HG03196 (cell line): Measurements from ENCODE around the gene SPECC1L.

Source experiments
- ATAC-seq: cut with Tn5 transposase; IDR thresholded peaks from one replicate; pipeline ENCODE4 v1.9.1; 2021; ENCODE audit not compliant: unreplicated experiment

SPECC1L gene

GRCh38 chr22:24358105-24358836 is 87.6 kb downstream of the SPECC1L start:
- ATAC-seq = no peak

- no peak for ATAC-seq
These were observed 89.0 kb downstream of the SPECC1L start for GRCh38 chr22:24359452-24360120.

GRCh38 chr22:24361976-24362646 is 91.5 kb downstream of the SPECC1L start:
- no peak for ATAC-seq

GRCh38 chr22:24363243-24363642 is 92.6 kb downstream of the SPECC1L start:
- ATAC-seq = no peak

- ATAC-seq = no peak
These were observed 96.1 kb downstream of the SPECC1L start for GRCh38 chr22:24366701-24367100.

- ATAC-seq = no peak
These were observed 97.2 kb downstream of the SPECC1L start for GRCh38 chr22:24367841-24368240.

- no peak for ATAC-seq
These were observed 99.8 kb downstream of the SPECC1L start for GRCh38 chr22:24370401-24370800.

GRCh38 chr22:24376002-24376401 is 105.4 kb downstream of the SPECC1L start:
- no peak for ATAC-seq

- ATAC-seq = no peak
These were observed 106.0 kb downstream of the SPECC1L start for GRCh38 chr22:24376586-24376985.

GRCh38 chr22:24379536-24379935 is 108.9 kb downstream of the SPECC1L start:
- no peak for ATAC-seq

GRCh38 chr22:24380220-24380904 is 109.7 kb downstream of the SPECC1L start:
- ATAC-seq = no peak

GRCh38 chr22:24380905-24381230 is 110.2 kb downstream of the SPECC1L start:
- ATAC-seq = no peak

- no peak for ATAC-seq
These were observed 112.4 kb downstream of the SPECC1L start for GRCh38 chr22:24383061-24383460.

- ATAC-seq = no peak
These were observed 113.5 kb downstream of the SPECC1L start for GRCh38 chr22:24384131-24384530.

- ATAC-seq = no peak
These were observed 116.4 kb downstream of the SPECC1L start for GRCh38 chr22:24386937-24387471.

- ATAC-seq = no peak
These were observed 119.0 kb downstream of the SPECC1L start for GRCh38 chr22:24389680-24390079.

- ATAC-seq = no peak
These were observed 119.5 kb downstream of the SPECC1L start for GRCh38 chr22:24390156-24390555.

- ATAC-seq = no peak
These were observed 119.9 kb downstream of the SPECC1L start for GRCh38 chr22:24390576-24390975.

- ATAC-seq = no peak
These were observed 121.2 kb downstream of the SPECC1L start for GRCh38 chr22:24391836-24392217.

- ATAC-seq = no peak
These were observed 121.7 kb downstream of the SPECC1L start for GRCh38 chr22:24392218-24392931.
